Nephron (organoid): Measurements from ENCODE around the gene MBD4.
"Not testable (repeated sequence)": the region's sequence is repeated elsewhere in the genome, so short reads cannot be mapped to it uniquely, and the experiment has no call there.

ENCODE experiments used
- H3K27ac Mint-ChIP-seq, 3 experiments: 2 replicates each; pipeline ENCODE4 v1.8.0; 2020; ENCODE audit warnings: mixed read lengths in 3 of 3, mild to moderate bottlenecking in 2 of 3, moderate library complexity in 1 of 3
- H3K27me3 Mint-ChIP-seq: 2 replicates; pipeline ENCODE4 v1.8.0; 2021; ENCODE audit warnings: low read depth, mild to moderate bottlenecking, moderate library complexity, mixed read lengths
- H3K36me3 Mint-ChIP-seq: 2 replicates; pipeline ENCODE4 v1.8.0; 2020; ENCODE audit warnings: low read depth, mixed read lengths
- H3K4me1 Mint-ChIP-seq: 2 replicates; pipeline ENCODE4 v1.8.0; 2020; ENCODE audit warnings: mixed read lengths
- H3K4me3 Mint-ChIP-seq, 3 experiments: 2 replicates each; pipeline ENCODE4 v1.8.0; 2020; ENCODE audit warnings: mild to moderate bottlenecking in 3 of 3, mixed read lengths in 3 of 3, moderate library complexity in 2 of 3
- H3K9me3 Mint-ChIP-seq: 2 replicates; pipeline ENCODE4 v1.8.0; 2020; ENCODE audit warnings: mixed read lengths
- CTCF ChIP-seq, 3 experiments: fragments of 200-600 bp; sonication (generic); IDR thresholded peaks; one replicate each; pipeline ENCODE4 v1.5.0; 2021; ENCODE audit warnings: antibody characterized with exemption in 3 of 3; ENCODE audit not compliant: unreplicated experiment in 3 of 3

Gene MBD4

GRCh38 chr3:129483870-129484269 lies 44.1 kb upstream of the MBD4 start:
- Mint-ChIP-seq H3K36me3 (peaks cover 32% of the 10 kb centered on the region), H3K4me3 (no peak overlapping the region), H3K27me3 (no peaks in the 10 kb centered on the region), H3K9me3 (no peaks in the 10 kb centered on the region), H3K27ac (peak overlapping the region in 1 of 3 experiments; percentile 68), H3K4me1 (peaks cover 77% of the 10 kb centered on the region)
- TF ChIP-seq CTCF (IDR thresholded peaks at IDR 0.05; ENCODE audit: unreplicated experiment in 3 of 3) = no peak

GRCh38 chr3:129482721-129483120 lies 43.0 kb upstream of the MBD4 start:
- Mint-ChIP-seq H3K4me1 (peaks cover 74% of the 10 kb centered on the region), H3K27me3 (no peaks in the 10 kb centered on the region), H3K4me3 (peak overlapping the region in 2 of 3 experiments; percentile 11 to 47), H3K9me3 (no peaks in the 10 kb centered on the region), H3K27ac (peak overlapping the region in 2 of 3 experiments; percentile 73 to 96), H3K36me3 (peaks cover 39% of the 10 kb centered on the region)
- TF ChIP-seq CTCF (IDR thresholded peaks at IDR 0.05; ENCODE audit: unreplicated experiment in 3 of 3) = no peak

GRCh38 chr3:129481766-129482332 lies 42.1 kb upstream of the MBD4 start:
- no peak for TF ChIP-seq CTCF (IDR thresholded peaks at IDR 0.05; ENCODE audit: unreplicated experiment in 3 of 3)
- H3K27ac Mint-ChIP-seq = peak overlapping the region; percentile 45 to 96 (median 83)
- no peaks in the 10 kb centered on the region for H3K27me3 Mint-ChIP-seq
- peaks cover 65% of the 10 kb centered on the region for H3K4me1 Mint-ChIP-seq
- no peaks in the 10 kb centered on the region for H3K9me3 Mint-ChIP-seq
- H3K4me3 Mint-ChIP-seq = peak overlapping the region in 1 of 3 experiments; percentile 26
- H3K36me3 Mint-ChIP-seq = peaks cover 46% of the 10 kb centered on the region

- Mint-ChIP-seq H3K4me1 (peaks cover 59% of the 10 kb centered on the region), H3K4me3 (peak overlapping the region in 2 of 3 experiments; percentile 31 to 38), H3K27ac (peak overlapping the region; percentile 45 to 96 (median 83)), H3K36me3 (peaks cover 48% of the 10 kb centered on the region)
- not testable (repeated sequence) for H3K9me3 Mint-ChIP-seq, H3K27me3 Mint-ChIP-seq
Observed at GRCh38 chr3:129481225-129481765, 41.5 kb upstream of the MBD4 start.

GRCh38 chr3:129476586-129476985 lies 36.8 kb upstream of the MBD4 start:
- Mint-ChIP-seq H3K27me3 (peaks cover 4% of the 10 kb centered on the region), H3K4me3 (no peak overlapping the region), H3K36me3 (peaks cover 47% of the 10 kb centered on the region), H3K9me3 (no peaks in the 10 kb centered on the region), H3K4me1 (peaks cover 18% of the 10 kb centered on the region), H3K27ac (no peak overlapping the region)
- TF ChIP-seq CTCF (IDR thresholded peaks at IDR 0.05; ENCODE audit: unreplicated experiment in 3 of 3) = no peak

GRCh38 chr3:129475863-129476262 lies 36.1 kb upstream of the MBD4 start:
- peaks cover 52% of the 10 kb centered on the region for H3K36me3 Mint-ChIP-seq

More at GRCh38 chr3:129475863-129476262, 36.1 kb upstream of the MBD4 start:
- Mint-ChIP-seq H3K9me3 (no peaks in the 10 kb centered on the region), H3K4me1 (peaks cover 11% of the 10 kb centered on the region), H3K27me3 (peaks cover 4% of the 10 kb centered on the region), H3K27ac (no peak overlapping the region), H3K4me3 (no peak overlapping the region)
- no peak for TF ChIP-seq CTCF (IDR thresholded peaks at IDR 0.05; ENCODE audit: unreplicated experiment in 3 of 3)
